ENCODE data around the gene DPH2.

The DPH2 gene

GRCh38 chr1:43978551-43979260 lies 8.9 kb downstream of the DPH2 start, which contains the start of gene B4GALT2:
Gene B4GALT2, plus strand, starts transcription at chr1:43979210. Its CDS starts 1,951 bp downstream, at chr1:43981161.
- peak; percentile 50; the same call in 1 of the 2 replicates for TF ChIP-seq POLR2AphosphoS5 (IDR thresholded peaks at IDR 0.05; ENCODE audit: low read depth, low read length)
- no peak for TF ChIP-seq SIN3A (IDR thresholded peaks at IDR 0.05; ENCODE audit: borderline replicate concordance, insufficient read depth, low read length)

DNA sequence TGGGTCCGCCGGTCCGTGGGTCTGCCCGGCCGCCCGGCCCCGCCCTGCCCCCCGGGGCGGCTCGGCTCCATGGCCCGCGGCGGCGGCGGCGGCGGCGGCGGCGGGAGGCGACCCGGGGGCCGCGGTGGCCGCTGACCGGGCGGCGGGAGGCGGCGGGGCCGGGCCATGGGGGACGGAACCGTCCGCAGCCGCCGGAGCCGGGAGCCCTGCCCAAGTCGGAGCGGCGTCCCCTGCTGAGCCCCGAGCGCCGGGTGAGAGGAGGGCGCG lies 9.4 kb downstream of the DPH2 start:
- TF ChIP-seq POLR2AphosphoS5 (IDR thresholded peaks at IDR 0.05; ENCODE audit: low read depth, low read length) (no peak), TAF1 (IDR thresholded peaks at IDR 0.05; ENCODE audit: borderline replicate concordance, insufficient read depth, low read length) (peak; percentile 8; the same call in 1 of the 2 replicates)

GRCh38 chr1:43979528-43980254 lies 9.9 kb downstream of the DPH2 start:
- 0 out of 2 replicates have a peak, but pooled peaks have one; percentile 22 for TF ChIP-seq POLR2AphosphoS5 (IDR thresholded peaks at IDR 0.05; ENCODE audit: low read depth, low read length)
- no peak for TF ChIP-seq TAF1 (IDR thresholded peaks at IDR 0.05; ENCODE audit: borderline replicate concordance, insufficient read depth, low read length)
- TF ChIP-seq SIN3A (IDR thresholded peaks at IDR 0.05; ENCODE audit: borderline replicate concordance, insufficient read depth, low read length), result peak; percentile 23; the same call in 1 of the 2 replicates

DNA sequence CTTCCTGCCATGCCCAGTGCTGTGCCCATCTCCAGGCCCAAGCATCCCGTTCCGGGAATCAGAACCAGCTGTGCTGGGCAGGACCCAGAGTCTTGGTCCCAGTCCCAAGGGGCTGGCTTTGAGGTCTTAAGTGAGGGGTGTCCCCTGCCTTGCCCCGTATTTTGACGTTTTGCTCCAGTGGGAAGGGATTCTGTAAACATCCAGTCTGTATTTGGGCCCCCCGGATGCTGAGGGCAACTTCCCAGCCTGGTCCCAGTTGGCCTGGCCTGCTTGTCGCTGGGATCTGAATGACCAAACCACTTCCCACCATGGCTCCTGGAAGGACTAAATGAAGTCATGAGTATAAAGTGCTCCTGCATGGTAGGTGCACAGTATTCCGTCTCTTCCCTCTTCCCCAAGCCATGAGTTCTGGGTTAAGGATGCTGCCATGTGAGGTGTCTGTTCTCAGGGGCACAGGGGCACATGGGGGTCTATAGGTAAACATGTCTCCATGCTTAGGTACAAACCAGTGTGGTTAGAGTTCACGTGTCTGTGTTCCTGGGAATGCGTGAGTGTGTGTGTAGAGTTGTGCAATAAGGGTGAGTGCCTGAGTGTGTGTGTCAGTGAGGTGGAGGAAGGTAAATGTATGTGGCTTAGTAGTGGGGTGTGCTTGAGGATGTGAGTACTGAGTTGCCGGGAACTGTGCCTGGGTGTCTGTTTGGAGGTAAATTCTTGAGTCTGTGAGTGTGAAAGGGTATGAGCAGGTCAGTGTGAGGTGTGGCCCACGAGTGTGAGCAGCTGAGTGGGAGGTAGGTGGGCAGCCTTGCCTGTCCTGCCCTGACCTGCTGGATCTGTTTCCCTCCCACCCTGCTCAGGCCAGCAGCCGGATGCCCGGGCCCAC lies 10.7 kb downstream of the DPH2 start:
- TF ChIP-seq, protein P1, sequence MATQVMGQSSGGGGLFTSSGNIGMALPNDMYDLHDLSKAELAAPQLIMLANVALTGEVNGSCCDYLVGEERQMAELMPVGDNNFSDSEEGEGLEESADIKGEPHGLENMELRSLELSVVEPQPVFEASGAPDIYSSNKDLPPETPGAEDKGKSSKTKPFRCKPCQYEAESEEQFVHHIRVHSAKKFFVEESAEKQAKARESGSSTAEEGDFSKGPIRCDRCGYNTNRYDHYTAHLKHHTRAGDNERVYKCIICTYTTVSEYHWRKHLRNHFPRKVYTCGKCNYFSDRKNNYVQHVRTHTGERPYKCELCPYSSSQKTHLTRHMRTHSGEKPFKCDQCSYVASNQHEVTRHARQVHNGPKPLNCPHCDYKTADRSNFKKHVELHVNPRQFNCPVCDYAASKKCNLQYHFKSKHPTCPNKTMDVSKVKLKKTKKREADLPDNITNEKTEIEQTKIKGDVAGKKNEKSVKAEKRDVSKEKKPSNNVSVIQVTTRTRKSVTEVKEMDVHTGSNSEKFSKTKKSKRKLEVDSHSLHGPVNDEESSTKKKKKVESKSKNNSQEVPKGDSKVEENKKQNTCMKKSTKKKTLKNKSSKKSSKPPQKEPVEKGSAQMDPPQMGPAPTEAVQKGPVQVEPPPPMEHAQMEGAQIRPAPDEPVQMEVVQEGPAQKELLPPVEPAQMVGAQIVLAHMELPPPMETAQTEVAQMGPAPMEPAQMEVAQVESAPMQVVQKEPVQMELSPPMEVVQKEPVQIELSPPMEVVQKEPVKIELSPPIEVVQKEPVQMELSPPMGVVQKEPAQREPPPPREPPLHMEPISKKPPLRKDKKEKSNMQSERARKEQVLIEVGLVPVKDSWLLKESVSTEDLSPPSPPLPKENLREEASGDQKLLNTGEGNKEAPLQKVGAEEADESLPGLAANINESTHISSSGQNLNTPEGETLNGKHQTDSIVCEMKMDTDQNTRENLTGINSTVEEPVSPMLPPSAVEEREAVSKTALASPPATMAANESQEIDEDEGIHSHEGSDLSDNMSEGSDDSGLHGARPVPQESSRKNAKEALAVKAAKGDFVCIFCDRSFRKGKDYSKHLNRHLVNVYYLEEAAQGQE (IDR thresholded peaks at IDR 0.05; ENCODE audit: insufficient read depth in 1 of 2, low read depth in 2 of 2, low read length in 2 of 2), result no peak
- TF ChIP-seq TAF1 (IDR thresholded peaks at IDR 0.05; ENCODE audit: borderline replicate concordance, insufficient read depth, low read length) (no peak), SIN3A (IDR thresholded peaks at IDR 0.05; ENCODE audit: borderline replicate concordance, insufficient read depth, low read length) (no peak), POLR2AphosphoS5 (IDR thresholded peaks at IDR 0.05; ENCODE audit: low read depth, low read length) (no peak), FOXP2 (optimal IDR thresholded peaks at IDR 0.05; ENCODE audit: borderline replicate concordance, extremely low read depth, extremely low read length, insufficient read depth) (no peak)

GRCh38 chr1:43981135-43981491 lies 11.3 kb downstream of the DPH2 start:
- no peak for TF ChIP-seq TAF1 (IDR thresholded peaks at IDR 0.05; ENCODE audit: borderline replicate concordance, insufficient read depth, low read length)

DNA sequence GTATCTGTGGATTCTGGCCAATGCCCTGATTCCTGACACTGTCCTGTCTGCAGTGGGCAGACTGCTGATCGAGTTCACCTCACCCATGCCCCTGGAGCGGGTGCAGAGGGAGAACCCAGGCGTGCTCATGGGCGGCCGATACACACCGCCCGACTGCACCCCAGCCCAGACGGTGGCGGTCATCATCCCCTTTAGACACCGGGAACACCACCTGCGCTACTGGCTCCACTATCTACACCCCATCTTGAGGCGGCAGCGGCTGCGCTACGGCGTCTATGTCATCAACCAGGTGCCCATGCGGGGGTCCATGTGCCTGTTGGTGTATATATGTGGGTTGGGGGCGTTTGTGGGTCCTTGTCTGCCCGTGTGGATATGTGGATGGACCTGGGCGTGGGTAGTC lies 11.8 kb downstream of the DPH2 start:
- TF ChIP-seq SIN3A (IDR thresholded peaks at IDR 0.05; ENCODE audit: borderline replicate concordance, insufficient read depth, low read length) (no peak), FOXP2 (optimal IDR thresholded peaks at IDR 0.05; ENCODE audit: borderline replicate concordance, extremely low read depth, extremely low read length, insufficient read depth) (no peak), TAF1 (IDR thresholded peaks at IDR 0.05; ENCODE audit: borderline replicate concordance, insufficient read depth, low read length) (no peak), POLR2AphosphoS5 (IDR thresholded peaks at IDR 0.05; ENCODE audit: low read depth, low read length) (no peak)
- TF ChIP-seq, protein P1 (IDR thresholded peaks at IDR 0.05; ENCODE audit: insufficient read depth in 1 of 2, low read depth in 2 of 2, low read length in 2 of 2), result no peak

DNA sequence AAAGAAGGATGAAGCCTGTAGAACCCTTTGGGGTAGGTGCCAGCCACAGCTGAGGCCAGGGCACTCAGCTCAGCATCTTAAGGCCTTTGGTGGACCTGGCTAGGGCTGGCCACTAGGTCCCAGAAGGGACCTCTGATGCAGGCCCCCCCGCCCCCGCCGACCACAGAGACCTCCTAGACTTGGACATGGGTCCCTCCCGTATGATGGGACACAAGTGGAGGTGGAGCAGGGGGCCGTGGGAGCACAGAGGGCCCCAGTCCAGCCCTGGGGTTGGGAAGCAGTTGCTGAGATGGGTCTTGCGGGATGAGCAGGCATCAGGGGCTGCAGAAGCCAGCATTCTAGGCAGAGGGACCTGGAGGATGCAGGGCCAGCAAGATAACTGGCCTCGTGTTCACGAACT lies 12.4 kb downstream of the DPH2 start:
- TF ChIP-seq TAF1 (IDR thresholded peaks at IDR 0.05; ENCODE audit: borderline replicate concordance, insufficient read depth, low read length) (no peak), POLR2AphosphoS5 (IDR thresholded peaks at IDR 0.05; ENCODE audit: low read depth, low read length) (no peak), FOXP2 (optimal IDR thresholded peaks at IDR 0.05; ENCODE audit: borderline replicate concordance, extremely low read depth, extremely low read length, insufficient read depth) (no peak), SIN3A (IDR thresholded peaks at IDR 0.05; ENCODE audit: borderline replicate concordance, insufficient read depth, low read length) (no peak)
- TF ChIP-seq, protein P1 (IDR thresholded peaks at IDR 0.05; ENCODE audit: insufficient read depth in 1 of 2, low read depth in 2 of 2, low read length in 2 of 2), result no peak

Data from PFSK-1 (cell line).